Nephron (organoid): ENCODE results near the gene EVI5L.

Experiments
- H3K27ac Mint-ChIP-seq, 3 experiments: 2 replicates each; pipeline ENCODE4 v1.8.0; 2020; ENCODE audit warnings: mixed read lengths in 3 of 3, mild to moderate bottlenecking in 2 of 3, moderate library complexity in 1 of 3
- H3K27me3 Mint-ChIP-seq: 2 replicates; pipeline ENCODE4 v1.8.0; 2021; ENCODE audit warnings: low read depth, mild to moderate bottlenecking, moderate library complexity, mixed read lengths
- H3K36me3 Mint-ChIP-seq: 2 replicates; pipeline ENCODE4 v1.8.0; 2020; ENCODE audit warnings: low read depth, mixed read lengths
- H3K4me1 Mint-ChIP-seq: 2 replicates; pipeline ENCODE4 v1.8.0; 2020; ENCODE audit warnings: mixed read lengths
- H3K4me3 Mint-ChIP-seq, 3 experiments: 2 replicates each; pipeline ENCODE4 v1.8.0; 2020; ENCODE audit warnings: mild to moderate bottlenecking in 3 of 3, mixed read lengths in 3 of 3, moderate library complexity in 2 of 3
- H3K9me3 Mint-ChIP-seq: 2 replicates; pipeline ENCODE4 v1.8.0; 2020; ENCODE audit warnings: mixed read lengths
- CTCF ChIP-seq, 3 experiments: fragments of 200-600 bp; sonication (generic); IDR thresholded peaks; one replicate each; pipeline ENCODE4 v1.5.0; 2021; ENCODE audit warnings: antibody characterized with exemption in 3 of 3; ENCODE audit not compliant: unreplicated experiment in 3 of 3

The EVI5L gene

GRCh38 chr19:7869453-7869909, 39.5 kb downstream of the EVI5L start:
- peak; percentile 15 to 53 (median 22) for TF ChIP-seq CTCF (IDR thresholded peaks at IDR 0.05; ENCODE audit: unreplicated experiment in 3 of 3)
- Mint-ChIP-seq H3K4me1 (peaks cover 12% of the 10 kb centered on the region), H3K36me3 (no peaks in the 10 kb centered on the region), H3K9me3 (no peaks in the 10 kb centered on the region), H3K27me3 (peaks cover 59% of the 10 kb centered on the region), H3K27ac (no peak overlapping the region), H3K4me3 (peak overlapping the region in 2 of 3 experiments; percentile 57 to 69)

- no peak for TF ChIP-seq CTCF (IDR thresholded peaks at IDR 0.05; ENCODE audit: unreplicated experiment in 3 of 3)
- no peaks in the 10 kb centered on the region for H3K36me3 Mint-ChIP-seq
- H3K4me3 Mint-ChIP-seq: peak overlapping the region; percentile 74 to 83 (median 80)
- peaks cover 59% of the 10 kb centered on the region for H3K27me3 Mint-ChIP-seq
- H3K27ac Mint-ChIP-seq: peak overlapping the region; percentile 52 to 91 (median 65)
- peaks cover 12% of the 10 kb centered on the region for H3K4me1 Mint-ChIP-seq
- no peaks in the 10 kb centered on the region for H3K9me3 Mint-ChIP-seq
These were observed 40.0 kb downstream of the EVI5L start for GRCh38 chr19:7869910-7870511.

- H3K27ac Mint-ChIP-seq: peak overlapping the region; percentile 91 to 99 (median 98)
- H3K36me3 Mint-ChIP-seq: no peaks in the 10 kb centered on the region
- H3K27me3 Mint-ChIP-seq: peaks cover 59% of the 10 kb centered on the region
These were observed 40.8 kb downstream of the EVI5L start for GRCh38 chr19:7870571-7871436.

GRCh38 chr19:7871437-7872305, 41.7 kb downstream of the EVI5L start:
- Mint-ChIP-seq H3K36me3 (no peaks in the 10 kb centered on the region), H3K27ac (peak overlapping the region; percentile 91 to 99 (median 98)), H3K4me3 (peak overlapping the region; percentile 80 to 84 (median 80)), H3K9me3 (no peaks in the 10 kb centered on the region), H3K27me3 (peaks cover 58% of the 10 kb centered on the region), H3K4me1 (peaks cover 12% of the 10 kb centered on the region)
- TF ChIP-seq CTCF (IDR thresholded peaks at IDR 0.05; ENCODE audit: unreplicated experiment in 3 of 3): no peak

More at GRCh38 chr19:7870571-7871436, 40.8 kb downstream of the EVI5L start:
- Mint-ChIP-seq H3K9me3 (no peaks in the 10 kb centered on the region), H3K4me1 (peaks cover 12% of the 10 kb centered on the region), H3K4me3 (peak overlapping the region; percentile 80 to 84 (median 80))
- TF ChIP-seq CTCF (IDR thresholded peaks at IDR 0.05; ENCODE audit: unreplicated experiment in 3 of 3): no peak

GRCh38 chr19:7872306-7873204, 42.5 kb downstream of the EVI5L start:
- peaks cover 51% of the 10 kb centered on the region for H3K27me3 Mint-ChIP-seq
- TF ChIP-seq CTCF (IDR thresholded peaks at IDR 0.05; ENCODE audit: unreplicated experiment in 3 of 3): no peak
- no peaks in the 10 kb centered on the region for H3K36me3 Mint-ChIP-seq

More at GRCh38 chr19:7872306-7873204, 42.5 kb downstream of the EVI5L start:
- peak overlapping the region; percentile 80 to 84 (median 80) for H3K4me3 Mint-ChIP-seq
- no peaks in the 10 kb centered on the region for H3K9me3 Mint-ChIP-seq
- peaks cover 16% of the 10 kb centered on the region for H3K4me1 Mint-ChIP-seq
- peak overlapping the region; percentile 91 to 99 (median 98) for H3K27ac Mint-ChIP-seq
